HG02763 (cell line): ENCODE data around the gene RANBP6.
"Not testable (repeated sequence)": the region's sequence is repeated elsewhere in the genome, so short reads cannot be mapped to it uniquely, and the experiment has no call there.

Experiments used
- ATAC-seq: cut with Tn5 transposase; IDR thresholded peaks from one replicate; pipeline ENCODE4 v1.9.1; 2021; ENCODE audit warnings: mild to moderate bottlenecking, moderate library complexity; ENCODE audit not compliant: unreplicated experiment

RANBP6 gene

DNA sequence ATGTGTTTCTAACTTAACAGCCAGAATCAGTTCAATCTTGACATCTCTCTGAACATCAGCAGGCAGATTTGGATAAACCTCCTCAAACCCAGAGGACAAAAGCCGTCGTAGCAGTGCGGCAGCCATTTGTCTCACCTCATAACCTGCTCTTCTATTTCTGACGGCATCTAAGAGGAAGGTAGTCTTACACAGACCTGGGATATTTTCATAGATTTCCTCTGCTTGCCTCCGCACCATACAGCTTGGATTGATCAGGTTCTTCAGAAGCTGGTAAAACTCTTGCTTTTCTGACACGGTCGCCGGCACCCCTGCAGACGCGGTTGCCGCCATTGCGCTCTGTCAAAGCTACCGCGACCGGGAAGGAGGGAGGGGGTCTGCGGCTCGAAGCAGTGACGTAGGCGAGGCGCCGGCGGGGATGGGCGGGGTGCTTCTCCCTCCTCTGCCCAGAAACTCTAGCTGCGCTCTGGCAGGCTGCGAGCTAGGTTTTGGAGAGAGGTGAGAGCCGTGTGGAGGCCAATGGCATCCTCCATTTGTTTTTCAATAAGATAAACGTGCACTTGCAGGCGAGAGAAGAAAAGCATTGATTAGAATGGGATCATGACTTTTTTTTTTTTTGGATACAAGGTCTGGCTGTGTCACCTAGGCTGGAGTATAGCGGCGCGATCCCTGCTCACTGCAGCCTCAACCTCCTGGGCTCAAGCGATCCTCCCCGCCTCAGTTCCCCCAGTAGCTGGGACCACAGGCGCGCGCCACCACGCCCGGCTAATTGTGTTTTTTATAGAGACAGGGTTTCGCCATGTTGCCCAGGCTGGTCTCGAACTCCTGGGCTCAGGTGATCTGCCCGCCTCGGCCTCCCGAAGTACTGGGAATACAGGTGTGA lies at the start of gene RANBP6:
Gene RANBP6, minus strand, starts transcription at position 347 of the 880 bp plus-strand sequence. Its CDS starts 17 bp downstream, at position 330.
- peak; percentile 98 for ATAC-seq

DNA sequence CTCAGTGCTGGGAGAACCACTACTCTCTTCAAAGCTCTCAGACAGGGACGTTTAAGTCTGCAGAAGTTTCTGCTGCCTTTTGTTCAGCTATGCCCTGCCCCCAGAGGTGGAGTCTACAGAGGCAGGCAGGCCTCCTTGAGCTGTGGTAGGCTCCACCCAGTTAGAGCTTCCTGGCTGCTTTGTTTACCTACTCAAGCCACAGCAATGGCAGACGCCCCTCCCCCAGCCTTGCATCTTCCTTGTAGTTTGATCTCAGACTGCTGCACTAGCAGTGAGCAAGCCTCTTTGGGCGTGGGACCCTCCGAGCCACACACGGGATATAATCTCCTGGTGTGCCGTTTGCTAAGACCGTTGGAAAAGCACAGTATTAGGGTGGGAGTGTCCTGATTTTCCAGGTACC lies 47.7 kb upstream of the RANBP6 start:
- ATAC-seq: not testable (repeated sequence)

DNA sequence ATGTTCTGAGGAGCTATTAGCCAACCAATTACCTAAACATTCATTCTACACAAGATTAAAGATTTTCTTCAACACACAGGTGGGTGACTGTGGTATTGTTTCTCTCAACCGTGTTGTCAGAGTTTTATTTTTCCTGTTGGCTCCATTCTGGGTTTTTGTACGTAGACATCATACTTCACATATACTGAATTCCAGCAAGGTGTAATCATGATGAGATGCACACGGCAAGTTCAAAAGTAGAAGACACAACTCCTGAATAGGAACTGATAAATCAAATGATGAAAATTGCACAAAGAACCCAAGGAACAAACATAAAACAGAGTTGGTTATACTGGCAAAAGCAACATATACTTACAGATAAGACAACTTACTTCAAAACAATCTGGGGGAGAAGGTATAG lies 40.2 kb upstream of the RANBP6 start:
- no peak for ATAC-seq

DNA sequence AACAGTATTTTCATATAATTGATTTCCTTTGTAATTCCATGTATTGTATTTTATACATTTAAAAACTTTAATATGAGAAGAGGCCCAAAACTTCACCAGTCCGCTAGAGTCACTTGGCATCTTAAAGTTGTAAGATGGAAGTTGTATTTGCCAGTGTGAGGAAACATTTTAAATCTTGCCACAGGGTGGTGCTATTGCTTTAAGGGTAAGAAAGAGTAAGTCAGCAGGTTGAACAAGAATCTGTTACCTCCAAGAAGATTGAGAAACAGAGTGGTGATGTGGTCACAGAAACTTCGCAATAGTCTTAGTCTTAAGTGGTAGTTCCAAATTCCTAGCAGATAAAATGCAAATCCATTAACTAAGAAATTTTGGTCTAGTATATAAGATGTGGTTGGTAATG lies 39.8 kb upstream of the RANBP6 start:
- ATAC-seq: peak; percentile 55

DNA sequence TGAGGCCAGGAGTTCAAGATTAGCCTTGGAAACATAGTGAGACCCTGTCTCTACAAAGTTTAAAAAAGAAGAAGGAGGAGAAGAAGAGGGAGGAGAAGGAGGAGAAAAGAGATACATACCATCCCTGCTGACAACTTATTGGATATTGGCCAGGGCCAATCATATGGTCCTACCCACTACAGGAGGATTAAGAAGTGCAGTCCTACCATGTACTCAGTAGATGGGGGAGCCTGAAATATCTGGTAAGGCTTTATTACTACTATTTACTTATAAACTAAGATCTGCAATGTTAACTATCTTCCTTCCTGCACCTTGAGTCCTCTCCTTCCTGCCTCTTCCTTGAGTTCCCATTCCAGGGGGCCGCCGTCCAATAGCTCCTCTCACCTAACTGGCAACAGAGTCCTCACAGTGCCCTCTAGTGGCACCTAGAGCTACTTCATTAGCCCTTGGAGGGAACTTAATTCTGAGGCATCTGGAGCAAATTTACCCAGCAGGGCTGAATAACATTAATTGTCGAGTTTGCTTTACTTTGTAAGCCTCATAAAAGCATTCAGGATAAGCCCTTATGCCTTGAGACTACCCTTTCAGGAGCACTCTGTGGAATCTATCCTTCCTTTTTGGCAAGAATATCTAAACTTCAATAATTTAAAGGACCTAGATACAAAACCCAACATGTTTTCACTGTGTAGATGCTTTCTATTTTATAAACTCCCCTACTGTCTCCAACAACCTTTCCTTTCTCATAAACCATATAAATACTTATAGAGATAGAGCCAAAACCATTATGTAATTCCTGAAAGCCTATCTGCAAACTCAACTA lies 39.1 kb upstream of the RANBP6 start:
- no peak for ATAC-seq

DNA sequence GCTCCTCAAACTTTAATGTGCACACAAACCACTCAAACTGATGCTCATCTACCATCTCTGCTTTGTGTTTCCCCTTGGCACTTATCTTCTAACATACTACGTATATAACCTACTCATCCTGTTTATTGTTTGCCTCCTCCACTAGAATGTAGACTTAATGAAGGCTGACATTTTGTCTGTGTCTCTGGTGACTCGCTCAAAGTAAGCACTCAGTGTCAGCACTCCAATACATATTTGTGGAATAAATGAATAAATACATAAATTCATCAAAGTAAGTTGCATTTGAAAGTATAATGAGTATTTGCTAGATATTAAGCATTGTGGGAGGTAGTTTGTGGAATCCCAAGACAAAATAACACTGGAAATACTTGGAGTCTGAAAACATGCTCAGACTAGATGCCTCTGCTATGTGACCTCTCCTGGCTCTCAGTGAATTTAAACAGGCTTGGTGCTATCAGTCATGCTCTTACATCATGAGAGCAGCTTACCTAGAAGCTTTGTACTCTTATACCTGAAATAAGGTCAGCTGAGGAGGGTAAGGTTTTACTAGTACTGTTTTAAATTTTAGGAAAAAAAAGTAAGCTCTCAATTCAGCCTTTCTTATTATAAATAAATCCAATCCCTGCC lies 37.0 kb upstream of the RANBP6 start:
- no peak for ATAC-seq

DNA sequence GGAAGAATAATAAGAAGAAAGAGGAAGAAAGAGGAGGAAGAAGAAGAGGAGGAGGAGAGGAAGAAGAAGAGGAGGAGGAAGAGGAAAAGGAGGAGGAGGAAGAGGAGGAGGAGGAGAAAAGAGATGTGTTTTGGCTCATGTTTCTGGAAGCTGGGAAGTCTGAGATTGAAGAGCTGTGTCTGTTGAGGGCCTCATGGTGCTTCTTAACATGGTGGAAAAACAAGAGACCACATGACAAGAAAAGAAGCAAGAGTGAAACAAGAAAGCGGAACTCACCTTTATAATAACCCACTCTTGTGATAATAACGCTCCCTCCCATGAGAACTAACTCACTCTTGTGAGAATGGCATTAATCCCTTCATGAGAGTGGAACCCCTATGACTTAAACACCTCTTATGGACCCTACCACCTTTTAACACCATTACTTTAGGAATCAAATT lies 36.1 kb upstream of the RANBP6 start:
- peak; percentile 52 for ATAC-seq

DNA sequence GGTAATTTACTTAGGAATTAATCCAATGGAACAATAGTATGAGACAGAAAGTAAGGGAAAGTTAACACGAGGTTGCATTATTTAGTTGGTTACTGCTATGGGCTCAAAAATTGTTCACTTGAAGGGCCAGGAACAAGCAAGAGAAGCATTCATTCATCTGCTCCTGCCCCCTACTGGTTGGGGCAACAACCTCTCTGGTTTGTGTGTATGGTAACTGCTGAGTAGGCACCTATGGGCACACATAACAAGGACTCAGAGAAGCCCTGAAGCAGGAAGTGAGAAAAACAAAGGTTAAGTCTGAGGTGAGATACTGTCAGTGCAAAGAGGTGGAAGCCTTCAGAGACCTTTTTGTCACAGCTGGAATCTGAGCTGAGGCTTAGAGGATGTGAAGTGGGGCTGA lies 34.4 kb upstream of the RANBP6 start:
- ATAC-seq: peak; percentile 41

DNA sequence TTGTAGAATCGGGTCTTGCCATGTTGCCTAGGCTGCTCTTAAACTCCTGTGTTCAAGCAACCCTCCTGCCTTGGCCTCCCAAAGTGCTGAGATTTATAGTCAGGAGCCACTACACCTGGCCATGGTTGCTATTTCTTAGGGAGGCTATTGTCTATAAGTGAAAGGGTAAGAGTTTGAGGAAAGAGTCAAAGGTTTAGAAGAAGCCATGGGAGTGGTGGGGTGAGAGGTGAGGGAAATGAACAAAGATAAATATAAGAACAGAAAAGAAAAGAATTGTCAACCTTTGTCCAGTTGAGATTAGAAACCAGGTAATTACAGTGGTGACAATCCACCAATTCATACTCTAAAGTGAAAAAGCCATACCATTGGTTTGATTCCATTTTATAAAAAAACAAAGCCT lies 32.6 kb upstream of the RANBP6 start:
- ATAC-seq: no peak

DNA sequence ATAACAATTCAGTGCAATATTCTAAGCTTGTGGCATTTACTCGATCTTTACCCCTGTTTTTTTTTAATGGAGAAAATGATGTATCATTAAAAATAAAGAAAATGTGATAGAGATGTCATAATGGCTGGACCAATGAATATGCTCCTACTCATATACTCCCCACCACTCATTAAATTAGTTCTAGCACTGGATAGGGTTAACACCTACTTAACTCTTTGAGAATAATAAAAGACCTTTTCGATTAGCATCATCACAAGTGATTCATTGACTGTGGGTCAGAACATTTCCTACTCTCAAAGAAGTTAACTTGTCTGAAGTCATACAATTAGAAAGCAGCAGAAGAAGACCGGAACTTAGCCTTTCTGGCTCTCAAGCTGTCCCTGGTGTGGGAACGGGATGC lies 31.6 kb upstream of the RANBP6 start:
- ATAC-seq: no peak

DNA sequence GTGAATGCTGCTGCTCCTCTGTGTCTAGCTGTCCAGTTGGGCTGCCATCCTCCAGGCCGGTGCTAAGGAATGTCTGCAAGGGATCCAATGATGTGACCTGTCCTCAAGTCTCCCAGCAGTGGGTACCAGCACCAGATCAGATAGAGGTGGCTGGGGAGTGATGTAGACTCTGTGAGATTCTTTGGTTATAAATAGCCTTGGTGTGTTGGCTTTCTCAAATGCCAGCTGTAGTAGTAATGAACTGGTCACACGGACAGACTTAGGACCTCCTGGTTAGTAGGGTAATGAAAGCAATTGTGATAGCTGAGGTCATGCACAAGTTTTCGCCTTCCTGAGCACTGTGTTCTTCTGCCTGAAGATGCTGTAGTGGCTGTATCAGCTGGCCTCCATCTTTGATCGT lies 29.9 kb upstream of the RANBP6 start:
- no peak for ATAC-seq

DNA sequence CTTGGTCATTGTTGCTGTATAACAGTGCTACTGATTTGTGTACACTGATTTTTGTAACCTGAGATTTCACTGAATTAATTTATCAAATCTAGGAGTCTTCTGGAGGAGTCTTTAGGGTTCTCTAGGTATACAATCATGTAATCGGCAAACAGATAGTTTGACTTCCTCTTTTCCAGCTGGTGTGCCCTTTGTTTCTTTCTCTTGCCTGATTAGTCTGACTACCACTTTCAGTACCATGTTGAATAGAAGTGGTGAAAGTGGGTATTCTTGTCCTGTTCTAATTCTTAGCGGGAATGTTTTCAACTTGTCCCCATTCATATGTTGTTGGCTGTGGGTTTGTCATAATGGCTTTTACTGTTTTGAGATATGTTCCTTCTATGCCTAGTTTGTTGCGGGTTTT lies 24.7 kb upstream of the RANBP6 start:
- ATAC-seq: no peak

DNA sequence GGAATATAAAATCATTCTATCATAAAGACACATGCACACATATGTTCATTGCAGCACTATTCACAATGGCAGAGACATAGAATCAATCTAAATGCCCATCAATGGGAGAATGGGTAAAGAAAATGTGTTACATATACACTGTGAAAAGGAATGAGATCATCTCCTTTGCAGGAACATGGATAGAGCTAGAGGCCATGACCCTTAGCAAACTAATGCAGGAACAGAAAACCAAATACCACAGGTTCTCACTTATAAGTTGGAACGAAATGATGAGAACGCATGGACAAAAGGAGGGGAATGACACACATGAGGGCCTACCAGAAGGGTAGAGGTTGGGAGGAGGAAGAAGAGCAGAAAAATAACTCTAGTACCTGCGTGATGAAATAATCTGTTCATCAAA lies 21.0 kb upstream of the RANBP6 start:
- no peak for ATAC-seq

DNA sequence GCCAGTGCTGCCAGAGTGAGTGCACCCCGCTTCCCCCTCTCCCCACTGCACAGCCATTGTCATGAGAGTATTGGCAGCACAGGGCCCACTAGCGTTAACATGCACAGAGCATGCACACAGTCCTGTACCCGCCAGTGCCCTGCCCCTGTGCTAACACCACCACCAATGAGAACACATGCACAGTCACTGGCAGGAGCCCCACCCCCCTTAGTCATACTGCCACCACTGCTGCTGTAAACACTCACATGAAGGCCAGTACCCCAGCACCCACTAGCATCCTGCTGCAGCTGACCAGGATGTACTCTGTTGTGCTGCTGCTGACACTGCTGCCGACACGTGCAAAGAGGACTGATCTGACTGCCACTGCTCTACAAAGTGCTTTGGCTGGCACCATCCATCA lies 19.5 kb upstream of the RANBP6 start:
- no peak for ATAC-seq

DNA sequence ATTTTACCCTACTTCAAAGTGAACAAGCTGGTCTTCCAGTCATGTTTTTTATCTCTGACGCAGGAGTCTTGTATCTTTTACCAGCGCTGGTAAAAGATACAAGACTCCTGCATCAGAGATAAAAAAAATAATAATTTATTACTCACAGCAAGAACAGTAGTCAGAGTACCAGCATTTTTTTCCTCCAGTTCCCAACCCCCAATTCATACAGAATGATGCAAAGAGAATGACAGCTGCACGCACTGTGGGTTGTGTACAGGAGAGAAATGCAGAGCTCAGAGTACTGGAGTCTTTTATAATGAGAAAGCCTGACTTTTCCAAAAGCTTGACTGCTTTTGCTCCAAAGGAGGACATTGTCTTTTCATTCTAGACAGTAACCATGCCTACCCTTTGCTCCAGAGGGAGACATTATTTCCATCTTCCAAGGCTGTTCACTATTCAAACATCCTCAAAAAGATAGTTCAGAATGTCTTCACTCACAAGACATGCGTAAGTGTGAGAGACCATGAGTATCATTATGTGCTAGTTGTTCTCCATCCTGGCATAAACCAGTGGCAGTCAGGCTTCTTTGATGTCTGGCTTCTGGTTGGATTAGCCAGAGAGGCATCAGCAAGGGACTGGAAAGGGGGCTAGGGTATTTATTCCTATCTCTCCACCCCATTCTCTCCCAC lies 14.3 kb upstream of the RANBP6 start:
- ATAC-seq: no peak

DNA sequence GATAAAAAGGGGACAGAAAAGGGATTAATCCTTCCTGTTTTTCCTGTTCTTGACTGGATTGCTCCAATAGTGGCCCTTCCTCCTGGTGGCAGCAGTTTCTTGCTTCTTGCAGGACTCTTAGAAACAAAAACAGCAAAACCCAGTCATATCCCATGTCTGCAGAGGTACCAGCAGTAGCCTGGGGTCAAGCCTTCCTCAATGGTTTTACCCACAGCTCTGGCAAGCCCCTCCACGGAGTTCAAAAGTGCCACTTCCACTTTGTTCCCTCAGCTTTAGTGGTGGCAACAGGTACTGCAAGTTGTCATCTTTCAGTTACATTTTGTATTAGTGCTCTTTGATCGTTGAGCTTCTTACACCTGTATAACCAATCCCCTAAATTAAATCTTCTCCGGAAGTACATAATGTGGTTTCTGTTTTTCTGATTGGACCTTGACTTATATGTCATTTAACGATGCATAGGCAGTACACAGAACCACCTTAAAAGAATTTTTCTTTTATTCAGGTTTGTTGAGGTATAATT lies 8.7 kb upstream of the RANBP6 start:
- no peak for ATAC-seq

DNA sequence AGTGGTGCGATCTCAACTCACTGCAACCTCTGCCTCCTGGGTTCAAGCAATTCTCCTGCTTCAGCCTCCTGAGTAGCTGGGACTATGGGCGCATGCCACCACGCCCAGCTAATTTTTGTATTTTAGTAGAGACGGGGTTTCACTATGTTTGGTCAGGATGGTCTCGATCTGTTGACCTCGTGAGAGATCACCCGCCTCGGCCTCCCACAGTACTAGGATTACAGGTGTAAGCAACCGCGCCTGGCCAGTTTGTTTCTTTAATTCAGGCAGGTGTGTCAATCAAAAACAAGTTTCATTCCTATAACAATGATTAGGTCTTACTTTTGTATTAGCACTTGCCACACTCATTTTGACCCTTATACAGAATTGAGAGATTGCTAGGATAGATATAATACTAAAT lies 1.6 kb upstream of the RANBP6 start:
- not testable (repeated sequence) for ATAC-seq

DNA sequence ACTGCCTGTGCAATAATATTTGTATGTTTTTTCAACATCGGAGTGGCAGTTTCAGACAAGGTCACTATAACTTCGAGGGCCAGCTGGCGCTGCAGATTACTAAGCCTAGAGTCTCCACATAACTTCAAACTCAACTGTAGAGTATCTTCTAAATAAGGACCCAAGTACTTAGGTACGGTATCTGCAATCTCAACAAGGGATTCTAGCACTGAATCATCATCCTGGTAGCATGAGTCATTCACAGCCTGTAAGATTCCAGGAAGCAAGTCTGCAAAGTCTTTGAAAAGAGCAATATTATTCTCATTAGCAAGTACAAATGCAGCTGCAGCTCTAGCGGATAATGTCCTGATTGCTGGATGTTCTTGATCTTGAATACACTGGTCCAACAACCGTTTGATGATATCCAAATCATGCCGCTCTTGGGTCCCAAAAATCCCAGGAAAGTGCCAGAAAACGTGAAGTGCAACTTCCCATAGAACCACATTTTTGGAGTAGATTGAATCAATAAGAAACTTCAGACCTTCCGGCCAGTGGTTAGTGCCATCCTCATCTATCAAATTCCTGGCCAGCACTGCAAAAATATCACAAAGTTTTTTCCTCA lies 654 bp downstream of the RANBP6 start:
- no peak for ATAC-seq

DNA sequence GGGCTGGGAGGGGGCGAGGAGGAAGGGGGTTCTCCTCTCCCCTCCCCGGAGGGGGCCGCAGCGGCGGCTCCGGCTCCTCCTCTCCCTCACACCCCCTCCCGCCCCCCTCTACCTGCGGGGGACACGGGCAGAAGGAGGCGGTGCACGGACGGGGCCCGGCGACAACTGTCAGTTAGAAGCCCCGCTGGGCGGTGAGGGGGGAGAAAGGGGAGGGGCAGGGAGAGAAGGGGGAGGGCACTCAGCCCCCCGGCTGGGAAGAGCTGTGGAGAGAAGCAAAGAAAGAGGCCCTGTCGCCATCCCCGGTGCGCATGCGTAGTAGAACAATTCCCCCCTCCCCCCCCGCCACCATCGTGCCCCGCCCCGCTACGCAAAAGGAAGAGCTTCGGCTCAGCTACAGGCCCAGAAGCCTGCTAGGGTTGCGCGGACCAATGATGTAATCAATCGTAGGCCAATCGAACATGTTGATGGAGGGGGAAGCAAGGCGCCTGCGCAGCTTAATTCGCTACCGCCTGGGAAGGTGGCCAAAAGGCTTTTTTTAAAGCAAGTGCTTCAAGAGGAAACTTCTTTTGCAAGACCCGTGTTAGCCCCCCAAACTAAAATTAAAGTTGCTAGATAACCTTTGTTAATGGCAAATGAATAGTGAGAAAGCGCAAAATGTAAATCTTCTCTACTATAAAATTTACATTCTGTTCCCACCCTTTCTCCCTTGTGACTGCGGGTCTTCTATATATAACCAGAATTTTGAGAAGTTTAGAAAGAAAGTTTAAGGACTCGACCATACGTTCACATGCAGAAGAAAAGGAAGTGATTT lies 7.0 kb downstream of the RANBP6 start:
- ATAC-seq: peak; percentile 59
